GM12875 (cell line): ENCODE results near the gene PRKAR1B.

Experiments used
- H3K4me3 ChIP-seq: one replicate; pipeline ENCODE4 v1.5.1; 2011; ENCODE audit warnings: low read depth, low read length, control low read depth
- CTCF ChIP-seq: IDR thresholded peaks from 2 replicates; pipeline ENCODE4 v1.5.1; 2011; ENCODE audit warnings: low read depth, mild to moderate bottlenecking, control low read depth, inconsistent platforms, low read length, moderate library complexity, borderline replicate concordance; ENCODE audit not compliant: insufficient read depth

The PRKAR1B gene

GRCh38 chr7:519484-520390 lies 207.3 kb downstream of the PRKAR1B start, which contains the start of gene PDGFA:
Gene PDGFA, minus strand, starts transcription at chr7:519846. Its CDS starts 845 bp downstream, at chr7:519001.
- H3K4me3 ChIP-seq = peak within 1 kb of the TSS; percentile 43

GRCh38 chr7:518630-519483 lies 208.2 kb downstream of the PRKAR1B start:
- no peak for TF ChIP-seq CTCF

More at GRCh38 chr7:519484-520390, 207.3 kb downstream of the PRKAR1B start, which contains the start of gene PDGFA:
- TF ChIP-seq CTCF = 0 out of 2 replicates have a peak, but pooled peaks have one; percentile 8

GRCh38 chr7:517774-518629 lies 209.1 kb downstream of the PRKAR1B start:
- peak overlapping the region; percentile 39 for H3K4me3 ChIP-seq
- no peak for TF ChIP-seq CTCF

More at GRCh38 chr7:518630-519483, 208.2 kb downstream of the PRKAR1B start:
- peak overlapping the region; percentile 43 for H3K4me3 ChIP-seq

GRCh38 chr7:516606-517456 lies 210.2 kb downstream of the PRKAR1B start:
- TF ChIP-seq CTCF = no peak
- H3K4me3 ChIP-seq = no peak overlapping the region

GRCh38 chr7:516216-516605 lies 210.9 kb downstream of the PRKAR1B start:
- no peak overlapping the region for H3K4me3 ChIP-seq
- no peak for TF ChIP-seq CTCF

- no peak overlapping the region for H3K4me3 ChIP-seq
- TF ChIP-seq CTCF = no peak
These were observed 211.5 kb downstream of the PRKAR1B start for GRCh38 chr7:515628-516027.
